Stomach (tissue), 9 donors: ENCODE data around the gene ADCY5. TPM values are rescaled to one million over a fixed set of nuclear protein-coding genes. Genes with fewer than 3 reads are reported as not detected.

ENCODE experiments used
- DNase-seq, 2 donors: peaks; one replicate each; pipeline versions ENCODE4 v3.0.0 to v3.0.0-alpha.2; 2013 to 2019
- H3K27ac ChIP-seq, 5 donors: fragments of 200-600 bp in 4 of 5; sonication (generic) in 4 of 5; one replicate each; pipeline ENCODE4 v1.5.1; 2013 to 2019; ENCODE audit warnings: mild to moderate bottlenecking in 1 of 5, moderate library complexity in 1 of 5
- H3K27me3 ChIP-seq, 3 donors: fragments of 200-600 bp; sonication (generic); one replicate each; pipeline ENCODE4 v1.5.1; 2017 to 2019; ENCODE audit warnings: mixed run types in 1 of 3
- H3K36me3 ChIP-seq, 4 donors: fragments of 200-600 bp; sonication (generic); 1 replicate in 3 of 4; 2 replicates in 1 of 4; pipeline ENCODE4 v1.5.1; 2016 to 2019
- H3K4me1 ChIP-seq, 4 donors: fragments of 200-600 bp; sonication (generic); one replicate each; pipeline ENCODE4 v1.5.1; 2016 to 2019
- H3K4me3 ChIP-seq, 4 donors: fragments of 200-600 bp; sonication (generic) in 3 of 4; one replicate each; pipeline ENCODE4 v1.5.1; 2016 to 2019; ENCODE audit warnings: mild to moderate bottlenecking in 1 of 4
- H3K9me3 ChIP-seq, 4 donors: fragments of 200-600 bp; sonication (generic); one replicate each; pipeline ENCODE4 v1.5.1; 2016 to 2019
- CTCF ChIP-seq, 7 experiments: fragments of 450-650 bp in 4 of 7; fragments of 200-600 bp in 3 of 7; sonication (generic) in 3 of 7; IDR thresholded peaks; one replicate each; pipeline ENCODE4 v1.5.1; 2016 to 2019; ENCODE audit warnings: antibody characterized with exemption in 7 of 7, control low read depth in 2 of 7, mild to moderate bottlenecking in 1 of 7
- EP300 ChIP-seq: sonication (generic); formaldehyde crosslinking; IDR thresholded peaks from one replicate; pipeline ENCODE4 v1.6.1; 2017; ENCODE audit warnings: antibody characterized with exemption
- POLR2A ChIP-seq, 4 donors: fragments of 450-650 bp; IDR thresholded peaks; one replicate each; pipeline ENCODE4 v1.6.1; 2016; ENCODE audit warnings: antibody characterized with exemption in 4 of 4, control low read depth in 2 of 4, mild to moderate bottlenecking in 1 of 4, moderate library complexity in 1 of 4
- POLR2AphosphoS5 ChIP-seq, 3 donors: sonication (generic); formaldehyde crosslinking; IDR thresholded peaks; one replicate each; pipeline ENCODE4 v1.6.1; 2016; ENCODE audit warnings: antibody characterized with exemption in 3 of 3
- whole genome bisulfite sequencing, 5 donors: extraction: QIAGEN DNeasy Blood & Tissue Kit in 3 of 5; methylation state at CpG; one replicate each; pipeline versions ENCODE4 v1.1.5 to v1.1.7; 2013 to 2018; 5-methylcytosine and 5-hydroxymethylcytosine counted together
- intact Hi-C: fragments of 100-400 bp; cut with DNase I; formaldehyde crosslinking; loops from one replicate; pipeline ENCODE4 v1.15.1; 2023; ENCODE audit warnings: low total_unique reads
- polyA plus RNA-seq, 3 donors: library from polyadenylated mRNA; stranded (reverse); fragments of 200-250 nt; gene quantifications; one replicate each; pipeline ENCODE4 v1.2.3, GENCODE V29; 2013
- total RNA-seq, 5 donors: library from RNA; depleted of rRNA; stranded (reverse); fragments of >200 nt; gene quantifications; one replicate each; pipeline versions ENCODE4 v1.1.0 to v1.2.3, GENCODE V29; 2014 to 2016
- donor health status: healthy with polysubstance abuse.
- donor health status: Bipolar disorder and iron deficiency.
- donor health status: healthy.

The ADCY5 gene
- total and polyA plus RNA-seq, 8 donors, result 1.8 to 79.9 (median 16.3) TPM

GRCh38 chr3:123328851-123329635 is 119.8 kb downstream of the ADCY5 start:
- WGBS, 5 donors, result 15 to 21% (median 17%) methylated on average over 12 to 13 of the region's 13 CpGs
- Histone ChIP-seq H3K36me3 (peaks cover 0 to 25% (median 8%) of the 10 kb centered on the region in 4 donors), H3K27me3 (peaks cover 0 to 10% (median 0%) of the 10 kb centered on the region in 3 donors), H3K9me3 (no peaks in the 10 kb centered on the region), H3K4me1 (peaks cover 0 to 51% (median 24%) of the 10 kb centered on the region in 4 donors), H3K4me3 (no peak overlapping the region), H3K27ac (peak overlapping the region in 2 of 5 donors; percentile 71)
- peak; percentile 85 to 90 for DNase-seq
- intact Hi-C loops, result loop anchor here (5.0 kb wide), 1 partner anchor 158 kb away; no protein-coding TSS in a partner anchor
- TF ChIP-seq POLR2A (IDR thresholded peaks at IDR 0.05) (no peak), EP300 (no peak), CTCF (IDR thresholded peaks at IDR 0.05) (peak in 5 of 7 experiments; percentile 62 to 95 (median 93)), POLR2AphosphoS5 (IDR thresholded peaks at IDR 0.05) (no peak)

GRCh38 chr3:123327956-123328850 is 120.7 kb downstream of the ADCY5 start:
- Histone ChIP-seq H3K4me1 (peaks cover 0 to 51% (median 24%) of the 10 kb centered on the region in 4 donors), H3K36me3 (peaks cover 0 to 25% (median 8%) of the 10 kb centered on the region in 4 donors), H3K9me3 (no peaks in the 10 kb centered on the region), H3K4me3 (no peak overlapping the region), H3K27ac (peak overlapping the region in 1 of 5 donors; percentile 11), H3K27me3 (peaks cover 0 to 10% (median 0%) of the 10 kb centered on the region in 3 donors)
- WGBS, 5 donors, result 66 to 76% (median 73%) methylated on average over 22 to 25 of the region's 25 CpGs
- no peak for DNase-seq
- intact Hi-C loops, result loop anchor here (5.0 kb wide), 1 partner anchor 159 kb away; no protein-coding TSS in a partner anchor
- TF ChIP-seq POLR2AphosphoS5 (IDR thresholded peaks at IDR 0.05), result no peak
- no peak for TF ChIP-seq POLR2A (IDR thresholded peaks at IDR 0.05)
- TF ChIP-seq CTCF (IDR thresholded peaks at IDR 0.05), result no peak
- no peak for TF ChIP-seq EP300

- DNase-seq, result no peak
- no peak overlapping the region for H3K4me3 ChIP-seq
- intact Hi-C loops, result loop anchor here (5.0 kb wide), 1 partner anchor 160 kb away; no protein-coding TSS in a partner anchor
- H3K36me3 ChIP-seq, result peaks cover 0 to 30% (median 8%) of the 10 kb centered on the region in 4 donors
- peaks cover 0 to 10% (median 0%) of the 10 kb centered on the region in 3 donors for H3K27me3 ChIP-seq
- H3K4me1 ChIP-seq, result peaks cover 0 to 50% (median 24%) of the 10 kb centered on the region in 4 donors
- TF ChIP-seq EP300 (no peak), POLR2AphosphoS5 (IDR thresholded peaks at IDR 0.05) (no peak), POLR2A (IDR thresholded peaks at IDR 0.05) (no peak), CTCF (IDR thresholded peaks at IDR 0.05) (no peak)
- H3K9me3 ChIP-seq, result no peaks in the 10 kb centered on the region
- H3K27ac ChIP-seq, result no peak overlapping the region
- 68 to 82% (median 74%) methylated on average over 12 of the region's 12 CpGs for WGBS, 5 donors
Observed at GRCh38 chr3:123327480-123327879, 121.4 kb downstream of the ADCY5 start.

GRCh38 chr3:123326531-123326930 is 122.4 kb downstream of the ADCY5 start:
- no peak for TF ChIP-seq POLR2AphosphoS5 (IDR thresholded peaks at IDR 0.05)
- TF ChIP-seq EP300, result no peak
- no peak for TF ChIP-seq POLR2A (IDR thresholded peaks at IDR 0.05)
- TF ChIP-seq CTCF (IDR thresholded peaks at IDR 0.05), result no peak
- H3K4me1 ChIP-seq, result peaks cover 0 to 41% (median 22%) of the 10 kb centered on the region in 4 donors
- H3K9me3 ChIP-seq, result no peaks in the 10 kb centered on the region
- peak overlapping the region in 1 of 5 donors; percentile 33 for H3K27ac ChIP-seq
- peaks cover 0 to 37% (median 8%) of the 10 kb centered on the region in 4 donors for H3K36me3 ChIP-seq
- DNase-seq, result no peak
- intact Hi-C loops, result loop anchor here (5.0 kb wide), 1 partner anchor 161 kb away; no protein-coding TSS in a partner anchor
- H3K27me3 ChIP-seq, result peaks cover 0 to 10% (median 0%) of the 10 kb centered on the region in 3 donors
- no peak overlapping the region for H3K4me3 ChIP-seq
- WGBS, 5 donors, result 65 to 79% (median 71%) methylated on average over 6 of the region's 6 CpGs
